8988T (cell line): ENCODE measurements around the gene DPH2.

Experiments
- DNase-seq: peaks from one replicate; pipeline ENCODE4 v3.0.0; 2011

DPH2 gene

GRCh38 chr1:43969746-43970466 lies at the start of gene DPH2:
Gene DPH2 (plus strand): TSS chr1:43970010. CDS start chr1:43970176, 166 bp downstream.
- DNase-seq, result peak; percentile 93

- DNase-seq, result no peak
Observed at GRCh38 chr1:43921022-43921421, 48.8 kb upstream of the DPH2 start.

GRCh38 chr1:43924516-43924915 lies 45.3 kb upstream of the DPH2 start:
- no peak for DNase-seq

GRCh38 chr1:43925846-43926245 lies 44.0 kb upstream of the DPH2 start:
- DNase-seq, result no peak

- peak; percentile 39 for DNase-seq
Observed at GRCh38 chr1:43930168-43930948, 39.5 kb upstream of the DPH2 start.

GRCh38 chr1:43930949-43931275 lies 38.9 kb upstream of the DPH2 start:
- no peak for DNase-seq

GRCh38 chr1:43931711-43932660 lies 37.8 kb upstream of the DPH2 start:
- DNase-seq, result no peak

- DNase-seq, result peak; percentile 31
Observed at GRCh38 chr1:43932786-43933385, 36.9 kb upstream of the DPH2 start.

- peak; percentile 28 for DNase-seq
Observed at GRCh38 chr1:43933386-43934100, 36.3 kb upstream of the DPH2 start, which contains the start of gene ARTN. Gene ARTN (plus strand): TSS chr1:43933801. CDS start chr1:43935657, 1,856 bp downstream.

- peak; percentile 88 for DNase-seq
Observed at GRCh38 chr1:43934101-43934985, 35.5 kb upstream of the DPH2 start.

- DNase-seq, result no peak
Observed at GRCh38 chr1:43934986-43935324, 34.9 kb upstream of the DPH2 start.

- no peak for DNase-seq
Observed at GRCh38 chr1:43935711-43936427, 33.9 kb upstream of the DPH2 start.

GRCh38 chr1:43936431-43937151 lies 33.2 kb upstream of the DPH2 start:
- DNase-seq, result peak; percentile 62

- DNase-seq, result no peak
Observed at GRCh38 chr1:43937179-43937865, 32.5 kb upstream of the DPH2 start.

- DNase-seq, result no peak
Observed at GRCh38 chr1:43938383-43938782, 31.4 kb upstream of the DPH2 start.

- no peak for DNase-seq
Observed at GRCh38 chr1:43938892-43939587, 30.8 kb upstream of the DPH2 start.

GRCh38 chr1:43942411-43942810 lies 27.4 kb upstream of the DPH2 start:
- no peak for DNase-seq

GRCh38 chr1:43944860-43945259 lies 24.9 kb upstream of the DPH2 start:
- no peak for DNase-seq
